Calu3 (cell line): ENCODE measurements around the gene SRD5A1. TPM values are rescaled to one million over a fixed set of nuclear protein-coding genes. Genes with fewer than 3 reads are reported as not detected.

Source experiments
- BruUV-seq: library from RNA; stranded (reverse); fragments of 400-500 nt; replicated peaks from 2 replicates; lab custom pipeline; 2021; lab: Mats Ljungman, UMichigan
- CTCF ChIA-PET: fragments of 300-600 bp; sonication (Branson Sonifier 250); formaldehyde crosslinking; loops from one replicate; lab custom pipeline; 2022; ENCODE audit warnings: antibody characterized with exemption; lab: Charles Lee
- DNase-seq: peaks from one replicate; pipeline ENCODE4 v3.0.0; 2022
- H3K27ac Mint-ChIP-seq: one replicate; pipeline ENCODE4 v1.8.0; 2022; ENCODE audit warnings: mixed read lengths; ENCODE audit not compliant: unreplicated experiment
- H3K27me3 Mint-ChIP-seq: one replicate; pipeline ENCODE4 v1.8.0; 2022; ENCODE audit warnings: mixed read lengths; ENCODE audit not compliant: unreplicated experiment
- H3K36me3 Mint-ChIP-seq: one replicate; pipeline ENCODE4 v1.8.0; 2022; ENCODE audit warnings: mild to moderate bottlenecking, moderate library complexity, mixed read lengths; ENCODE audit not compliant: insufficient read depth, unreplicated experiment
- H3K4me1 Mint-ChIP-seq: one replicate; pipeline ENCODE4 v1.8.0; 2022; ENCODE audit warnings: mild to moderate bottlenecking, low read depth, mixed read lengths; ENCODE audit not compliant: unreplicated experiment
- H3K4me3 Mint-ChIP-seq: one replicate; pipeline ENCODE4 v1.8.0; 2022; ENCODE audit warnings: mild to moderate bottlenecking, low read depth, moderate library complexity, mixed read lengths; ENCODE audit not compliant: unreplicated experiment
- H3K9me3 Mint-ChIP-seq: one replicate; pipeline ENCODE4 v1.8.0; 2022; ENCODE audit warnings: low read depth, mixed read lengths; ENCODE audit not compliant: unreplicated experiment
- intact Hi-C: fragments of 100-400 bp; cut with micrococcal nuclease; formaldehyde crosslinking; loops from one replicate; pipeline ENCODE4 v1.10.0; 2022; ENCODE audit not compliant: unreplicated experiment
- total RNA-seq: library from RNA; stranded (reverse); gene quantifications from 2 replicates; pipeline ENCODE4 v1.2.3, GENCODE V29; 2022
- TF ChIP-seq, protein P1 (sequence below): fragments of 200-600 bp; IDR thresholded peaks from one replicate; pipeline ENCODE4 v1.8.0; 2022; ENCODE audit warnings: antibody characterized with exemption; ENCODE audit not compliant: unreplicated experiment

Gene SRD5A1
- total RNA-seq, 1 experiment from 2014 or later: 15.6 TPM

DNA sequence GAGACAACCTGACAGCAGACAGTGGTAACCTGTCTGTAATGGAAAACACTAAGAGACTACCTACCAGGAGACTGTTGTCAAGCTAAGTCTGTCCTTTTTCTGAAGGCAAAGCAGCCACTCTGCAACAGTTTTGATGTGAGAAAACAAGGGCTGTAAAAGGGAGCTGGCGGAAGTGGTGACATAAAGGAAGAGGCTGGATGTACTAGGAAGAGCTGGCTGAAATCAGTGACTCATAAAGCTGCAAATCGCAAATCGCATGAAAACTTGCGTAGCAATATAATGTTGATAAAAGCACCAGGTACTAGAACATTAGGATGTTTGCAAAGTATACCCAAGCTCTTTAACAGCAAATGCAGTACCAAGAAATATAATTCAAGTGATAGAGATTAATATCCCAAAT, 1.8 kb upstream of the SRD5A1 start:
- Mint-ChIP-seq H3K9me3 (no peaks in the 10 kb centered on the region), H3K4me1 (peaks cover 18% of the 10 kb centered on the region)

DNA sequence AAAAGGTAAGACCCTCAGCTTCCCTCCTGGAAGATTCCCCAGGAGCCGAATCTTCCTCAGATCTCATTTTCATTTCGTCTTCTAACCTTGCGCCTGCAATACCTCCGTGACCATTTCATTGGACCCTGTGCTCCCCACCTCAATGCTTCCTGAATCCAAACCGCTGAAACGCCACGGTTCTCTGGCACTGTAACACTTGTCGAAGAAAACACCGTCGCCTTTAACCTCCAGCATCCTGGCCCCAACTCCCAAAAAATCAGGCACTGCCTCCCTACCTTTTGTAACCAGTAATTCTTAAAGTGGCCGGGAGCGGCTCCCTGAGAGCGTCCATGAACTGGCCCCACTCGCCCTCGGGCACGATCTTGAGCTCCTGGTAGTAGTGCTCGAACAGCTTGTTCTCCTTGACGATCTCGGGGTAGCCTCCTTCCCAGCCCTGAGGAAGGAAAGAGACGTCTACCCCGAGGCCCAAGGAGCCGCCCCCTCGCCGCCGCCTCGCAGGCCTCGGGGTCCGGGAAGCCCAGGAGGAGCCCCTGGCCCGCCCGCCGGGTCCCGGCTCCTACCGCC, 834 bp upstream of the SRD5A1 start:
- Mint-ChIP-seq H3K36me3 (peaks cover 59% of the 10 kb centered on the region), H3K4me1 (peaks cover 28% of the 10 kb centered on the region), H3K27me3 (no peaks in the 10 kb centered on the region), H3K27ac (peak overlapping the region; percentile 99), H3K4me3 (peak overlapping the region; percentile 88), H3K9me3 (no peaks in the 10 kb centered on the region)
- no TSS peak for BruUV-seq
- intact Hi-C loops: loop anchor here (2.0 kb wide), 2 partner anchors 80 to 112 kb away; partner anchors contain the start of gene TENT4A
- no peak for DNase-seq
- CTCF ChIA-PET: interaction anchor here (0.6 to 1.5 kb wide), 5 partner anchors 20 to 622 kb away, joined by 3 to 7 read pairs (median 3); partner anchors contain the start of gene TENT4A
- TF ChIP-seq, protein P1, sequence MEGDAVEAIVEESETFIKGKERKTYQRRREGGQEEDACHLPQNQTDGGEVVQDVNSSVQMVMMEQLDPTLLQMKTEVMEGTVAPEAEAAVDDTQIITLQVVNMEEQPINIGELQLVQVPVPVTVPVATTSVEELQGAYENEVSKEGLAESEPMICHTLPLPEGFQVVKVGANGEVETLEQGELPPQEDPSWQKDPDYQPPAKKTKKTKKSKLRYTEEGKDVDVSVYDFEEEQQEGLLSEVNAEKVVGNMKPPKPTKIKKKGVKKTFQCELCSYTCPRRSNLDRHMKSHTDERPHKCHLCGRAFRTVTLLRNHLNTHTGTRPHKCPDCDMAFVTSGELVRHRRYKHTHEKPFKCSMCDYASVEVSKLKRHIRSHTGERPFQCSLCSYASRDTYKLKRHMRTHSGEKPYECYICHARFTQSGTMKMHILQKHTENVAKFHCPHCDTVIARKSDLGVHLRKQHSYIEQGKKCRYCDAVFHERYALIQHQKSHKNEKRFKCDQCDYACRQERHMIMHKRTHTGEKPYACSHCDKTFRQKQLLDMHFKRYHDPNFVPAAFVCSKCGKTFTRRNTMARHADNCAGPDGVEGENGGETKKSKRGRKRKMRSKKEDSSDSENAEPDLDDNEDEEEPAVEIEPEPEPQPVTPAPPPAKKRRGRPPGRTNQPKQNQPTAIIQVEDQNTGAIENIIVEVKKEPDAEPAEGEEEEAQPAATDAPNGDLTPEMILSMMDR: no peak

More for the DNA sequence above, 1.8 kb upstream of the SRD5A1 start:
- Mint-ChIP-seq H3K27me3 (no peaks in the 10 kb centered on the region), H3K36me3 (peaks cover 64% of the 10 kb centered on the region), H3K27ac (no peak overlapping the region), H3K4me3 (peak overlapping the region; percentile 88)
- TF ChIP-seq, protein P1: no peak
- intact Hi-C loops: no loop called here
- DNase-seq: no peak
- CTCF ChIA-PET: no interaction called here
- TSS peak; percentile 14 for BruUV-seq

DNA sequence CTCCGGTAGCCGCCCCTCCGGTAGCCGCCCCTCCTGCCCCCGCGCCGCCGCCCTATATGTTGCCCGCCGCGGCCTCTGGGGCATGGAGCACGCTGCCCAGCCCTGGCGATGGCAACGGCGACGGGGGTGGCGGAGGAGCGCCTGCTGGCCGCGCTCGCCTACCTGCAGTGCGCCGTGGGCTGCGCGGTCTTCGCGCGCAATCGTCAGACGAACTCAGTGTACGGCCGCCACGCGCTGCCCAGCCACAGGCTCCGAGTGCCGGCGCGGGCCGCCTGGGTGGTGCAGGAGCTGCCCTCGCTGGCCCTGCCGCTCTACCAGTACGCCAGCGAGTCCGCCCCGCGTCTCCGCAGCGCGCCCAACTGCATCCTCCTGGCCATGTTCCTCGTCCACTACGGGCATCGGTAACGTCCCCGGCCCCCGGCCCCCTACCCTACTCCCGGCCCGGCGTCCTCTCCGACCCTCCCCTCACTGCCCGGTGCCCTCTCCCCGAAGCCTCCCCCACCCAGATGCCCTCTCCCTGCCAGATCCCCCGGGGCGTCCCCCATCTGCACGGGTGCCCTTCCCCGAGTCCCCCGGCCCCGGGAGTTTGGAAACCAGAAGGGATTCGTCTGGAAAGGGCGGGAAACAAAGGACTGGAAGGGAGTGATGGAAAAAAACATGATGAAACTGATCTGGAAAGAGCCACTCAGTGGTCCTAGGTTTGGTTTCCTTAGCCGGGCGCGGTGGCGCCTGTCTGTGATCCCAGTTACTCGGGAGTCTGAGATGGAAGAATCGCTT, 417 bp downstream of the SRD5A1 start:
- peak overlapping the region; percentile 88 for H3K4me3 Mint-ChIP-seq
- peaks cover 30% of the 10 kb centered on the region for H3K4me1 Mint-ChIP-seq
- BruUV-seq: no TSS peak
- TF ChIP-seq, protein P1: no peak
- intact Hi-C loops: loop anchor here (2.0 kb wide), 2 partner anchors 79 to 111 kb away; partner anchors contain the start of gene TENT4A
- no peaks in the 10 kb centered on the region for H3K9me3 Mint-ChIP-seq
- DNase-seq: peak; percentile 45
- H3K27me3 Mint-ChIP-seq: no peaks in the 10 kb centered on the region
- CTCF ChIA-PET: interaction anchor here (1.3 to 1.5 kb wide), 2 partner anchors 79 to 112 kb away, joined by 3 to 7 read pairs; partner anchors contain the start of gene TENT4A
- H3K36me3 Mint-ChIP-seq: peaks cover 57% of the 10 kb centered on the region
- H3K27ac Mint-ChIP-seq: peak overlapping the region; percentile 33

DNA sequence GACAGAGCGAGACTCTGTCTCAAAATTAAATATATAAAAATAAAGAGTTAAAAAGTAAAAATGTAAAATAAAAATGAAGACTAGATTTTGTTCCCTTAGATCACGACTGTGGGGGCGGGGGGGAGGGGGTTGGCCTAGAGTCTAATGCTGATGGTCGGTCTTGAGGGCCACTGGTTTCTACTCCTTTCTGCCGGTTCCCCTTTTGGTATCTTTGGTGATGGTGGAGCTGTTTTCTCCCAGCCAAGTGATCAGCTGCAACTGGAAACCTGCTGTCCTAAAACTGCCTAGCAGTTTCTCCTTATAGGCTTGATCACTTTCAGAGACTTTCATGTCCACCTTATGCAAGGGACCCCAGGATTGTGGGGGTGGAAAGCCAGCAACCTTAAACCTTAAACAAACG, 1.1 kb downstream of the SRD5A1 start:
- Mint-ChIP-seq H3K9me3 (no peaks in the 10 kb centered on the region), H3K36me3 (peaks cover 52% of the 10 kb centered on the region), H3K27ac (peak overlapping the region; percentile 33), H3K27me3 (no peaks in the 10 kb centered on the region), H3K4me1 (peaks cover 30% of the 10 kb centered on the region), H3K4me3 (peak overlapping the region; percentile 88)
- DNase-seq: no peak
- TF ChIP-seq, protein P1: no peak
- CTCF ChIA-PET: no interaction called here
- BruUV-seq: no TSS peak
- intact Hi-C loops: no loop called here
